OCI-LY7 (cell line): ENCODE measurements around the gene NR2F2.

Experiments
- EZH2phosphoT487 ChIP-seq: fragments of 200-600 bp; sonication (generic); IDR thresholded peaks from 2 replicates; pipeline ENCODE4 v1.6.1; 2018; ENCODE audit warnings: low read depth, borderline replicate concordance, mild to moderate bottlenecking, mixed run types, antibody characterized with exemption, low read length, moderate library complexity, mixed read lengths
- TF ChIP-seq, protein P1 (sequence below): fragments of 200-600 bp; sonication (generic); conservative IDR thresholded peaks from 2 replicates; pipeline ENCODE4 v1.5.1; 2014; ENCODE audit warnings: mild to moderate bottlenecking, antibody characterized with exemption, low read length, moderate library complexity, mixed read lengths

DNA sequence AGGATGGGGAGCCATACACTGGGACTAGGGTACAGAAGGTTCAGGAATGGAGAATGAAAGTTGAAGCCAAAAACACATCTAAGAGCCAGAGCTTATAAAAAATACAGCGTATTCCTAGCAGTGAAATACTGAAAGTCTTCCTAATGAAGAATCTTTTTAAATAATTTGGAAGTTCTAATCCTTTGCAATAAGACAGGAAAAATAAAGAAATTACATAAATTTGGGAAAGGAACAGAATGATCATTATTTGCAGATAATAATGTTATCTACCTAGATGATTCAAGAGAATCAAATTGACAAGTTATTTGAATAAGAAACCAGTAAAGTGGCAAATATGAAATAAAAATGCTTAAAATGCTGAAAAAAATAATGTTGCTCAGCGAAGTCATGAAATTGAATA is 32.3 kb upstream of the NR2F2 start:
- TF ChIP-seq, protein P1, sequence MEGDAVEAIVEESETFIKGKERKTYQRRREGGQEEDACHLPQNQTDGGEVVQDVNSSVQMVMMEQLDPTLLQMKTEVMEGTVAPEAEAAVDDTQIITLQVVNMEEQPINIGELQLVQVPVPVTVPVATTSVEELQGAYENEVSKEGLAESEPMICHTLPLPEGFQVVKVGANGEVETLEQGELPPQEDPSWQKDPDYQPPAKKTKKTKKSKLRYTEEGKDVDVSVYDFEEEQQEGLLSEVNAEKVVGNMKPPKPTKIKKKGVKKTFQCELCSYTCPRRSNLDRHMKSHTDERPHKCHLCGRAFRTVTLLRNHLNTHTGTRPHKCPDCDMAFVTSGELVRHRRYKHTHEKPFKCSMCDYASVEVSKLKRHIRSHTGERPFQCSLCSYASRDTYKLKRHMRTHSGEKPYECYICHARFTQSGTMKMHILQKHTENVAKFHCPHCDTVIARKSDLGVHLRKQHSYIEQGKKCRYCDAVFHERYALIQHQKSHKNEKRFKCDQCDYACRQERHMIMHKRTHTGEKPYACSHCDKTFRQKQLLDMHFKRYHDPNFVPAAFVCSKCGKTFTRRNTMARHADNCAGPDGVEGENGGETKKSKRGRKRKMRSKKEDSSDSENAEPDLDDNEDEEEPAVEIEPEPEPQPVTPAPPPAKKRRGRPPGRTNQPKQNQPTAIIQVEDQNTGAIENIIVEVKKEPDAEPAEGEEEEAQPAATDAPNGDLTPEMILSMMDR, result no peak
- TF ChIP-seq EZH2phosphoT487, result no peak
